GM21529 (cell line): Measurements from ENCODE around the gene BCS1L.

Source experiments
- ATAC-seq: cut with Tn5 transposase; IDR thresholded peaks from one replicate; pipeline ENCODE4 v1.9.1; 2021; ENCODE audit not compliant: unreplicated experiment

Gene BCS1L

DNA sequence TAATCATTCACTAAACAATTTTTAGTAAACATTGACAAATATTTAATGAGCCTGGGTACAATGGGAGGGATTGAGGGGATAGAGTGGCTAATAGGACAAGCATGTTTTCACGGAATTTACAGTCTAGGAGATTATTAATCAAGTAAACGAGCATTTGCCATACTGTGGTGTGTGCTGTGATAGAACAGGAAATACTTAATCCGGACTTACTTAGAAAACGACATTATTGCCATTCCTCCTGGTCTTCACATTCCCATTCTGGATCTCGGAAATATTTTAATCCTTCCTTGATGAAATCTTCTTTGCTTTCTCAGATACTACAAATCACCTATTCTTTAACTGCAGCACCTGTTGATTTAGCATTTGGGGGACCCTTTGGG lies 52.1 kb downstream of the BCS1L start:
- ATAC-seq: no peak
